Coronary artery (tissue), 2 donors: ENCODE measurements around the gene FKBP6.
"Not testable (repeated sequence)": the region's sequence is repeated elsewhere in the genome, so short reads cannot be mapped to it uniquely, and the experiment has no call there.

Source experiments
- DNase-seq: peaks from one replicate; pipeline ENCODE4 v3.0.0-alpha.2; 2017; ENCODE audit warnings: low spot score
- H3K27ac ChIP-seq, 2 donors: fragments of 200-600 bp; sonication (generic); one replicate each; pipeline ENCODE4 v1.5.1; 2016 to 2019
- H3K4me3 ChIP-seq: fragments of 200-600 bp; sonication (generic); 2 replicates; pipeline ENCODE4 v1.5.1; 2016; ENCODE audit warnings: mild to moderate bottlenecking, moderate library complexity
- CTCF ChIP-seq: fragments of 200-600 bp; sonication (generic); IDR thresholded peaks from one replicate; pipeline ENCODE4 v1.5.1; 2019; ENCODE audit warnings: antibody characterized with exemption

Gene FKBP6

GRCh38 chr7:73327922-73328321 is at the start of gene FKBP6, which contains the start of gene TRIM50:
FKBP6 (plus strand) TSS chr7:73328161; CDS start chr7:73328429, 268 bp downstream.
TRIM50 (minus strand) TSS chr7:73328082; CDS start chr7:73324787, 3,295 bp downstream.
- not testable (repeated sequence) for DNase-seq, H3K27ac ChIP-seq, H3K4me3 ChIP-seq

GRCh38 chr7:73297235-73297634 is 30.7 kb upstream of the FKBP6 start:
- DNase-seq, H3K27ac ChIP-seq, H3K4me3 ChIP-seq: not testable (repeated sequence)

GRCh38 chr7:73297706-73298105 is 30.3 kb upstream of the FKBP6 start:
- not testable (repeated sequence) for H3K27ac ChIP-seq, H3K4me3 ChIP-seq, DNase-seq

- not testable (repeated sequence) for H3K27ac ChIP-seq, H3K4me3 ChIP-seq, DNase-seq
Observed at GRCh38 chr7:73299812-73300211, 28.1 kb upstream of the FKBP6 start.

- not testable (repeated sequence) for DNase-seq, H3K4me3 ChIP-seq, H3K27ac ChIP-seq
Observed at GRCh38 chr7:73301108-73301507, 26.9 kb upstream of the FKBP6 start.

GRCh38 chr7:73302846-73303245 is 25.1 kb upstream of the FKBP6 start:
- not testable (repeated sequence) for DNase-seq, H3K27ac ChIP-seq, H3K4me3 ChIP-seq

- no peak overlapping the region for H3K4me3 ChIP-seq
- TF ChIP-seq CTCF: no peak
- no peak overlapping the region for H3K27ac ChIP-seq
- DNase-seq: no peak
Observed at GRCh38 chr7:73303546-73303945, 24.4 kb upstream of the FKBP6 start.

GRCh38 chr7:73304071-73304470 is 23.9 kb upstream of the FKBP6 start:
- no peak for DNase-seq
- TF ChIP-seq CTCF: no peak
- Histone ChIP-seq H3K27ac (no peak overlapping the region), H3K4me3 (no peak overlapping the region)

GRCh38 chr7:73304612-73305387 is 23.2 kb upstream of the FKBP6 start:
- not testable (repeated sequence) for H3K27ac ChIP-seq, H3K4me3 ChIP-seq, DNase-seq

GRCh38 chr7:73307436-73307835 is 20.5 kb upstream of the FKBP6 start:
- H3K4me3 ChIP-seq: peak overlapping the region; percentile 92
- no peak for DNase-seq
- H3K27ac ChIP-seq: no peak overlapping the region
- TF ChIP-seq CTCF: no peak

GRCh38 chr7:73308074-73308664 is 19.8 kb upstream of the FKBP6 start:
- H3K4me3 ChIP-seq: peak overlapping the region; percentile 92
- DNase-seq: no peak
- TF ChIP-seq CTCF: no peak
- peak overlapping the region; percentile 56 to 78 for H3K27ac ChIP-seq
